Measurements from ENCODE around the gene IGFBP4.

The IGFBP4 gene

DNA sequence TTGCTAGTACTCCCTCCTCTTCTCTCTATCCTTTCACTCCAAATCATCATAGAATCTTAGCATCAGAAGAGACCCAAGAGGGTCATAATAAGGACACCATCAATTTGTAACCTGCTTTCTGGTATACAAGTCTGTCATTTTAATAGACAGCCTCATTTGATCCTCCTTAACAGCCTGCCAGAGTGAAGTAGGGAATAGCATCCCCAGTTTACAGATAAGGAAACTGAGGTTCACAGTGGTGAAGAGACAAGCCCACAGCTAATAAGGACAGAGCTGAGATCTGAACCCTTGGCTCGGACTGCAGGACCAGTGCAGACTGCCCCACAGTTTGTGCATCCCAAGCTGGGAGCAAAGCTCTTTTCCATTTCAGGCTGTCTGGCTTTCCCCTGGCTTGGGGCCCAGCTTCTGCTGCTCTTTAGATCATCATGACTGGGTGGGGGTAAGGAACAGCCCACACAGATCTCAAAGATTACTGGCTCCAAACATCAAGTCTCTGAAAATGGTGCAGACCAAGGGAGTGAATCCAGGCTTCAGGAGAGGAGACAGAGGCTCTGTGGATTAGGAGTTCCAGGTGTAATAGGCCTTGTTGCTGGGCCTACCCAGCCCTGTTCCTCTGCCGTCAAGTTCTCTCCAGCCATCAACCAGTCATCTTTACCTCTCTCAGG lies 10.3 kb upstream of the IGFBP4 start:
- DNase-seq (ENCODE audit: low spot score) = no peak

DNA sequence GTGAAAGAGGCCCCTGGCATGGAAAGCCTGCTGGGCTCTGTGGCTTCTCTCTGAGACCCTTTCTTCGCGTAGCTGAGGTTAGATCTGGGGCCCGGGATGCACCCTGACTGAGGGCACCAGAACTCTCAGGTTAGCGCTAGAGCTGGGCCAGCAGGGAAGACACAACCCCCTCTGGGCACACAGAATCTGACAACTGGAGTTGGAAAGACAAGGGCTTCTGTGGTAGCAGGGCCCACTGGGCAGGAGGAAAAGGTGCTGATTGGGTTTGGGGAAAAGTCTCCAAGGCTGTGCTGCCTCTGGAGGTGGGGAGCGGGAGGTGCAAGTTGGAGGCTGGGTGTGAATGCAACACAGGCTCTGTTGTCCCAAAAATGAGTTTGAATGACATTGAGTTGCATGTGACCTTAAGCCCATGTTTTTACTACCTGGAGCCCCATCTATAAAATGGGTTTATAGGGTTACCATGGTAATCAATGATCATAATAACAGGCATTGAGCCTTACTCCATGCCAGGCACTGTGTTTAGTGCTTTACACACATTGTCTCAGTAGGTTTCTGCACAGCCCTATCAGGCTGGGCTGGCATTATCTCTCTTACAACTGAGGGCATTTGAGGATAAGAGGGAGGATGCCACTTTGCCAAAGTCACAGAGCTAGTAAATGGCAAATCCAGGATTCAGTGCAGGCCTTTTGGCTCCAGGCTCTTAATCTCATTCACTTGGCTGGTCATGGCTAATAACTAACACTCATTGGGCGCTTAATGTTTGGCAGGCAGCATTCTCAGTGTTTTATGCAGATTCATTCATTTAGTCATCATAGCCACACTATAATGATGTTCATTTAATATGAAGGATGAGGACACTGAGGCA lies 9.5 kb upstream of the IGFBP4 start:
- no peak for DNase-seq (ENCODE audit: low spot score)

DNA sequence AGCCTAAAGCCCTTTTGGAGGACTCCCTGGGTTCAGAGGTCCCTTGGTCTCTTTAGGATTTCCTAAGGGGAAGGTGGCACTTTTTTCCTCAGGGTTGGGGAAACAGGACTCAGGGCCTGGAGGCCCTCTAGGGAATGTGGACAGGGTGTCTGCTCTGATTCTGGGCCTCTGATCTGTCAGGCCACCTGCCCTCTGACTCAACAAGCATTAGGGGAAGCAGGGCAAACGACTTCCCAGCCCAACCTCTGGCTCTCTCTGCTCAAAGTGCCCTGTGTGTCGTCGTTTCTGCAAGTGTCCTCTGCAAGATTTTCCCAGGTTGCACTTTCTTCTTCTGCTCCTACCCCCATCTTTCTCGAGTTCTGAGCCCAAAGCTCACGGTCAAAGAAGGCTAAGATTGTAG lies 6.6 kb upstream of the IGFBP4 start:
- no peak for DNase-seq (ENCODE audit: low spot score)

DNA sequence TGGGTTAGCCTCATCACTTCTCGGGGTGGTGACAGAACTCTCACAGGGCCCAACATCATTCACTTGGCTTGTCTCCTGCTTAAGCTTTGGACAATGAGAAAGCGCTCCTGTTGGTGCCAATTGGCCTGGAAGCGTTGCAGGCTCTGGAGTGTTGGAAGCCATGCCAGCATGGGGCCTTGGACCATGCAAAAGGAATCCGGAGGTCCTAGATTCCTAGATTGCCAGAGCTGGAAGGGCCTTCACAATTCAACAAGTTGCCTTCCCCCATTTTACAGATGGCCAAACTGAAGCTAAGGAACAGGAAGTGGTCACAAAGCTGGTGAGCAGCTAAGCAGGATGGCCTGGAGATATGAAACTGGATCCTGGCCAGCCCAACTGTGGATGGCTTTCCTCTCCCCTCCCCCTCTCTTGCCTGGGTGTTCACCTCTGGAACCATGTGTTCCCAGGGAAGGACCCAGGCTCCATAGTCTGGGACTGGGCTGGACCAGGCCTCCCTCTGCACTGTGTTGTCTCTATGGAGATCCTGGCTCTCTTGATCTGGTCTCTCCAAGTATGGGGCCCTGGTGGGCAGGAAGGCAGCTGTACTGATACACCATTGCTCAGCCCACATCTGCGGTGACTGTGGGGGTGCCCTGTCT lies 6.0 kb upstream of the IGFBP4 start:
- no peak for DNase-seq (ENCODE audit: low spot score)

DNA sequence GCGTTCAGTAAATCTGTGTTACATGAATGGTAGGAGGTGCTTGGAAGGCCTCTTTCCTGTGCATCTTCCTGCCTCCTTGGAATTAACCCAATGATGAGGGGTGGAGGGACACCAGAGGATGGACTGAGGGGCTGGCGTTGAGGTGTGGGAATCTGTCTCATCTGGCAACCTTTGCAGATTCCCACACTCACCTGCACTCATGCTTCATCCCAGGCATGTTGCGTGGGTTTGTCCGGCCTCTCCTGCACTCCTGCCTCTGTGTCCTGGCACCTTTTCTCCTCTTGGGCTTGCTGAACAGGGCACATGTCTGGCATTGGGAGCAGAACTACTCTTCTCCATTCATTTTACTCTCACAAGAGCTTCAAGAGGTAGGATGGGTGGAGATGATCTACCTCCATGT lies 3.1 kb upstream of the IGFBP4 start:
- no peak for DNase-seq (ENCODE audit: low spot score)

DNA sequence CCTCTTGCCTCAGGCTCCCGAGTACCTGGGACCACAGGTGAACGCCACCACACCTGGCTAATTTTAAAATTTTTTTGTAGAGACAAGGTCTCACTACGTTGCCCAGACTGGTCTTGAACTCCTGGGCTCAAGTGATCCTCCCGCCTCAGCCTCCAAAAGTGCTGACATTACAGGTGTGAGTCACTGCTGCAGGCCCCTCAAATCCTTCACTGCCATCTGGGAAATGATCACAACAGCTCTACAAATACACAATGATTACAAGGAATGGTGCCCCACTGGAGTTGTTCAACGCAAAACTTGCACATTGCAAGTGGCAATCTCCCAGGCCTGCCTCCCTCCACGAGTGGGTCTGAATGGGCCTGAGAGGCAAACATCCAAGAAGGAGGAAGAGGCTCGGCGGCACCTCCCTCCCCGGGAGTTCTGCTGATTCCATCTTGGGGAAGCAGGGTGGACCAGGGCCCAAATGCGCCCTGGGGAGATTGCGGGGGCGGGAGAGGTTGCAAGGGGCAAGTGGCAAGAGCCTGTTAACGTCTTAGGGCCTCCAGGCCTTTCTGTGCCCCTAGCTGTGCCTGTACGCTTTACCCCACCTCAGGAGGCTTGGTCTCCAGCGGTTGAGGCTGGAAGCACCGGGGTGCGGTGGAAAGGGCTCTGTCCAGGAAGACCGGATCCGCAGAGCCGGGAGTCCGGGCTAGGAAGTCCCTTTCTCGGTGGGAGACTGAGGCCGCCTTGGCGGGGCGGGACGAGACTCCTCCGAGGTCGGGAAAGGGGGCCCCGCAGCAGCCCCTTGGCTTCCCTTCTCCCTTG lies 656 bp upstream of the IGFBP4 start:
- no peak for DNase-seq (ENCODE audit: low spot score)

DNA sequence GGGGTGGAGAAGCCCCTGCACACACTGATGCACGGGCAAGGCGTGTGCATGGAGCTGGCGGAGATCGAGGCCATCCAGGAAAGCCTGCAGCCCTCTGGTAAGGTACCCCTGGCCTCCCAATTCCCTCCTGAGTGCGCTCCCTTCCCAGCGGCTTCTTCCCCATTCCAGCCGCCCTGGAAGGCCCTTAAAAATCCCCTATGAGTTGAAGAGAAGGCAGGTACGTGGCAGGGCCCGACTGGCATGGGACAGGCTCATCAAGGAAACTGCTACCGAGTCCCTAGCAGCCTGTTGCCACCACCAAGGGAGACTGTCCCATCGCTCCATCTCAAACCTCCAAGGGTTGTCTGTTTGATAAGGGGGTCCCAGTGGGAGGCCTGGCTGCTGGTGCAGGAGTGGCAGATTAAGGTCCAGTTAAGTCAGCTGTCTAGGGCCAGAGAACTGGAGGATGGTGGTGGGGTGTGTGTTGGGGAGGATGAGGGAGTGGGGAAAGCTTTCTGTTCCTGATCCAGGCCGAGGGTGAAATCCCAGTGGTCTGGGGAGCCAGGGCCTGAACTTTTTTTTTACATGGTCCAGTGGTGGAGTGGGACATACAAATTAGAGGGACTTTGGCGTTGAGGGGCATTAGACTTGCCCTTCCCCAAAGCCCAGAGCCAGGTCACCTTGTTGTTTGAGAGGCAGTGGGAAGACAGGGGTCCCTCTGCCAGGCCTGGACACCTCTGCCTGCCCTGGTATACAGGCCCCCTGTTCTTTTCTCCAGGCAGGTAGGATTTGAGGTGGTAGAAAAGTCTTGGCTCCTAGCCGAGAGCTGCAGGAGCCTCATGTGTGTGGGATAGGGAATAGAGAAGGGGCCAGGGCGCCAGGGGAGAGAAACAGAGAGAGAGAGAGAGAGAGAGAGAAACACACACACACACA lies 994 bp downstream of the IGFBP4 start:
- no peak for DNase-seq (ENCODE audit: low spot score)

DNA sequence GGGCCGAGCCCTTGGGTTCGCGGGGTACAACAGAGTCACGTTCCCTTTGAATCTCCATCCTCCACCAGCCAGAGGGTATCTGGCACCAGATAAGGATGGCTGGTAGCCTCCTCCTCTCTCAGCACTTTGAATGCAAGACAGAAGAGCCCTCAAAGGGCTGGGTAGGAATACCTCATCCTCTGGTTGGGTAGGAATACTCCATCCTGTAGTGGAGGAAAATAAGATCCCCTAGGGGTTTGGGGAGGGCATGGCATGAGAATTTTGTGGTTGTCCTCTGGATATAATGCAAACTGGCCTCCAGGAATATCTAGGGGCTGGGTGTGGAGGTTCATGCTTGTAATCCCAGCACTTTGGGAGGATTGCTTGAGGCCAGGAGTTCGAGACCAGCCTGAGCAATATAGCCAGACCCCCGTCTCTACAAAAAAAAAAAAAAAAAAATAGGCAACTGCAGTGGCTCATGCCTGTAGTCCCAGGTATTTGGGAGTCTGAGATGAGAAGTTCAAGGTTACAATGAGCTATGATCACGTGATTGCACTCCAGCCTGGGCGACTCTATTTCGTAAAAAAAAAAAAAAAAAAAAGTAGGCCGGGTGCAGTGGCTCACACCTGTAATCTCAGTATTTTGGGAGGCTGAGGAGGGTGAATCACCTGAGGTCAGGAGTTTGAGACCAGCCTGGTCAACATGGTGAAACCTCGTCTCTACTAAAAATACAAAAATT lies 2.7 kb downstream of the IGFBP4 start:
- DNase-seq (ENCODE audit: low spot score) = no peak

DNA sequence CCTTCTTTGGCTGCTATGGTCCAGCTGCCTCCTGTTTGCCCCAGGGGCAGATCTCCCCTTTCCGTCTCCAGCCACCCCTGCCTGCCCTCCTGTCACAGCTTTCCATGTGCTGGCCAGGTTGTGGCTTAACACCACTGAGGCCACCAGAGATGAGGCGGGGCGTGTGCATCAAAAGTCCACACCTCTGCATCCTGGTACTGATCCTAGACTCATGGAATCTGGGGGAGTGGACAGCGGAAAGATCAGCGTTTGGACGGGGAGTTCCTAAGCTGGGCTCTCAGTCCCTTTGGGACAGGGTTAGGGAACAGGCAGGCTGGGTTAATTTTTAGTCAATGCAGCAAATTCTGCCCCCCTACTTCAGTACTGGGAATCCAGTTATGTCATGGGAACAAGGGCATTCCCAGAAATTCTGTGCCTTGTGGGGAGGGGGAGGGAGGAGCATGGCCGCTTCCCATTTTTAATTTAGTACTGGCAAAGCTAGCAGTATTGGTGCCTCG lies 3.9 kb downstream of the IGFBP4 start:
- no peak for DNase-seq (ENCODE audit: low spot score)

DNA sequence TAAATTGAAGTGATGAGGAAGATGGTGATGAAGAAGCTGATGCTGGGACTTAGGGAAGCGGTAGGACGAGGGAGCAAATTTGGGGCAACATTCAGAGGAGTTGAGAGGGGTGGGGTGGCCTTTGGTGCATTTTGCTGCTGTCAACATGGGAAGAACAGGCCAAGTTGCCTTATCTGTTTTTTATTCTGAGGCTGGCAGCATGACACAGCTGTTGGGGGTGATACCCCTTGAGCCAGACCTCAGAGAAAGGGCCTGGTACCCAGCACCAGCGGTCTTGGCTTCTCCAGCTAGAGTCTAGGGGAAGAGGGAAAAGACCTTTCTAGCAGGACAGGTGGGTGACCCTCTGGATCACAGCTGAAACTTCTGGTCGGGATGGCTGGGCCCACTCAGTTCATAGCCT lies 4.6 kb downstream of the IGFBP4 start:
- no peak for DNase-seq (ENCODE audit: low spot score)

DNA sequence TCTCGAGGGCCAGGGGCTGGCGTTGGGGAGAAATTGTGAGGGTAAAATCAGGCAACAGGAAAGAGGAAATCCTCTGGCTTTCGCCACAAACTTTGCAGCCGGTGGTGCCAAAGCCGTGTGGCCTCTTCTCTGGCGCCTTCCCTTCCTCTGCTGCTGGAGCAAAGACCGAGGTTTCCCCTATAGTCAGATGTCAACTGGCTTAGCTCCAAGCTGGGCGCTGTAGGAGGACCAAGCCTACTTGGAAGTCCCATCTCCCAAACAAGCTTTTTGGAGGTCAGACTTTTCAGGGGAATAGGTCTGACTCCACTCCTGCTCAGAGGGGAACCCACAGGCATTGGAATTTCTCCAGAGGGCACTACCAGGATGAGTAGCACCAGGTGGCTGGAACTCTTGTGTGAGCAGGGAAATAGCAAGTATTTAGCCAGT lies 5.0 kb downstream of the IGFBP4 start:
- DNase-seq (ENCODE audit: low spot score) = no peak

DNA sequence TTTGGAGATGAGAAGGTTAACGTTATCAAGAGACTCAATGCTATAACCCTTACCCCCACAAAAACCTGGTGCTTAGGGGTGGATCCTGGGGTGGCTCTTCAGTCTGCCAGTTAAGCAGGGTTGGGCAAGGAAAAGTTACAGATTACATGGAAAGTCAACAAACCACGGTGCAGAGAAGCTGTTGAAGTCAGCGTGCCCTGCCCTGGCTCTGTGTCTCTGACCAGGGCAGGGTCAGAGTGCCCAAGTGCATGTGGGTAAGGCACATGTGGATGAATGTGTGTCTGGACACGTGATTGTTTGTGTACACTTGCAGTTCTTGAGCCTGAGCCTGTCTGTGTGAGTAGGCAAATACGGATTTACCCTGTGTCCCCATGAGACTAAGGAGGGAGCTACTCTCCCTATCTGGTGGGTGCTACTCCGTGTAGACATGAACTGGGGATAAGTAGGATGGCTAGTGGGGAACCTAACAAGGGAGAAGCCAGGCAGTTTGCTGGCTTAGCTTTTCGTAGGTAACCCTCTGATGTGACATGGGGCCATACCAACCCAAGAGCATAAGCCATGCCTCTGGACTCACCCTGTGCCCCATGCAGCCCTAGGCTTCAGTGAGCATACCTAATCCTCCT lies 5.5 kb downstream of the IGFBP4 start:
- no peak for DNase-seq (ENCODE audit: low spot score)

DNA sequence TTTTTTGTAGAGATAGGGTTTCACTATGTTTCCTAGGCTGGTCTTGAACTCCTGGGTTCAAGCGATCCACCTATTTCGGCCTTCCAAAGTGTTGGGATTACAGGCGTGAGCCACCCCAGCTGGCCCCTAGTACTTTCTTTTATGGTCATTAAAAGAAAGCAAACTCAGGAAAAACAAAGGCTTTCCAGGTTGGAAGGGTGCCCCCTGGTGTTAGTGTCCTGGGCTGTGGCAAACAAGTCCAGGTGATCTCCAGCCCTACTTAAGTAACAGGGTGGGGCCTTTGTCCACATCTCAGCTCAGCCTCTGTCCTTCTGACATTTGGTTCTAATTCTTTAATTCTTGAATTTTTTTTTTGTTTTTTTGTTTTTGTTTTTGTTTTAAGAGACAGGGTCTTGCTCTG lies 6.9 kb downstream of the IGFBP4 start:
- no peak for DNase-seq (ENCODE audit: low spot score)

DNA sequence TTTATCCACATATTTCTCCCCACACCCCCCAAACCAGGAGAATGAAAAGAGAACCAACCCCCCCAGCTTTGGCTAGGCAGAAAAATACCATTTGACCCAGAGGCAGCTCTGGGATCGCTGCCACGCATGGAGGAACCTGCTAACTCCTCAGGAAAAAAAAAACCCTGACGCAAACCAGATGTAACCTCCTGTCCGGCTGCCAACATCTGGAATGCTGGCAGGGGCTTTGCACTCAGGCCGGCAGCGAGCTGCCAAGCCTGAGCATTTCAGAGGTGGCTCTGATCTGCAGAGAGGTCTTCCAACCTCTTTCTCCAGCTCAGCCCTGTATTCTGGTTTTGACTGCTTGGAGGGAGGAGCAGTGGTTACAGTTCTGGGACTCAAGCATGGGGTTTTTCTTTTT lies 8.2 kb downstream of the IGFBP4 start:
- peak; percentile 84 for DNase-seq (ENCODE audit: low spot score)

DNA sequence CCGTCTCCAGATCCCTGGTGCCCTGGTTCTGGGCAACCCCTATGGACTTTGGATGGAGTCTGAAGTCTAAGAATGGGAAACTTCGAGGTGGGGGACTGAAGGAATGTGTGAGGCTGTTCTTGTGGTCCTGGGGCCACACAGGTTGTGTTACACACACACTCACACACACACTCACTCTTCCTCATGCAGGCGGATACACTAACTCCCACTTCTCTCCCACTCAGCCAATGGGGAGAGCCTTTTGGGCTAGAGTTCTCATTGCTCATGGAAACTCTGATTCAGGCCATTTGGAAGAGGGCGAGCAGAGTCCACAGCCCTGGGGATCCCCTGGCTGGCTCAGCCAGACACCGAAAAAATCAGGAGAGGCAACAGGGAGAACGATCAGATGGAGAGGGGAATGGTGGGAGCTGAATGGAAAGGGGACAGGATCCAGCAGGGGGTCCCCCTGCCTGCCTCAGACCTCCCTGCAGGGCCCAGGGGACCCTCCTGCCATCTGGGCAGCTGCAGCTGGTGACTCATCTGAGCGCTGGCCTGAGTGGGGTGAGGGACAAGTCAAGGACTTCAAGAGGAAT lies 9.1 kb downstream of the IGFBP4 start:
- DNase-seq (ENCODE audit: low spot score) = peak; percentile 87

DNA sequence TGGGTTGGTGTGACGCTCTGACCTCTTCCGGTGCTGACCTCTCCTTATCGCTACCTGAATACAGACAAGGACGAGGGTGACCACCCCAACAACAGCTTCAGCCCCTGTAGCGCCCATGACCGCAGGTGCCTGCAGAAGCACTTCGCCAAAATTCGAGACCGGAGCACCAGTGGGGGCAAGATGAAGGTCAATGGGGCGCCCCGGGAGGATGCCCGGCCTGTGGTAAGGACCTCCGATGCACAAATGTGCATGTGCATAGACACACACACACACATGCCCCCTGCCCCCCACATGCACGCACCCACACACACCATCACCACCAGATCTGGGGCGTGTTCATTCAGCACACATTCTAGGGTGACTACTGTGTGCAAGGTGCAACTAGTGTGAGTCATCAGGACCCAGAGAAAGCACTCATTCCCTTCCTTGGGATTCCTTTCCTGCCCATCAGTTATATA lies 9.7 kb downstream of the IGFBP4 start:
- no peak for DNase-seq (ENCODE audit: low spot score)

DNA sequence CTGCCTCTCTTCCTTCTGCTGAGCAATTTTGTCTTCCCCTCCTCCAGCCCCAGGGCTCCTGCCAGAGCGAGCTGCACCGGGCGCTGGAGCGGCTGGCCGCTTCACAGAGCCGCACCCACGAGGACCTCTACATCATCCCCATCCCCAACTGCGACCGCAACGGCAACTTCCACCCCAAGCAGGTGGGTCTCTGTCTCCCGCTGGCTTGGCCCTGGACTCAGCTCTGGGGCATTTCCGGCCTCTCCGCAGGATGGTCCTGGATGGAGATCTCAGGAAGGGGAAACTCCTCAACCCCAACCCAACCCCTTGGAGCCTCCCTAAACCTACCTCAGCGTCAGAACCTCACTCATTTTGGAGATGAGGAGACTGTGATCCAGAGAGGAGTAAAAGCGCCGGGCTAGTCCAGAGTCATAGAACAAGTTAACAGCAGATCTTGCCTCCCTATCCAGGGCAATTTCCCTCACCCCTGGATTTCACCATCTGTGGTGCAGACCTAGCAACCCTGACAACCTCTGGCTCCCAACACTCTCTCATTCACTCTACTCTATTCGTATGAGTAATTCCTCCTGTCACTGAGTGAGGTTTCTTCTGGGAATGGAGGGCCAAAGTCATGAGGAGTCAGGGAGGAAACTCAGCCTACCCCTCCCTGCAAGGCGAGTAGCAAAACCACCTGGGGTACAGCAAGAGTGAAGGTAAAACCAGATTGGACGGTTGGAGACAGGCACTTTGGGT lies 10.8 kb downstream of the IGFBP4 start:
- peak; percentile 55 for DNase-seq (ENCODE audit: low spot score)

DNA sequence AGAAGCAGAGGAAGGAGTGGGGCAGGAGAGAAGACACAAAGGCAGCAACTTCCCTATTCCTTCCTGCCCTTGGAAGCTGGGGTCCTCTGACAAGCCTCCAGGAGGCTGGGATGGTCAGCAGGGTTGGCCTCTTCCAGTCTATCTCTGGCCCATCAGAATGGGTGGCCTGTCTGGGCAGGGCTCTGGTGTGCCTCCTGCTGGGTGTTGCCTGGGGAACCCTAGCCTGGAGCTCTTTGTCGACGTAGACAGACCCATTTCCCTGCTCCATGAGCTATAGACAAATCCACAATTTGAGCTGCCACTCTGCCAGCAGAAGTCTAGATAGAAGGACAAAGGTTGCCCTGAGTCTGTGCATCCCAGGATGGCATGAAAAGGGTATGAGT lies 11.4 kb downstream of the IGFBP4 start:
- no peak for DNase-seq (ENCODE audit: low spot score)

All from AG08396 (cell line).